GM19397 (cell line): ENCODE measurements around the gene STAC2.
A peak's percentile ranks its signal among the peaks of the same experiment; 100 is the strongest.

Experiments
- ATAC-seq: cut with Tn5 transposase; IDR thresholded peaks from one replicate; pipeline ENCODE4 v1.9.1; 2021; ENCODE audit warnings: mild to moderate bottlenecking, moderate library complexity; ENCODE audit not compliant: unreplicated experiment

Gene STAC2

DNA sequence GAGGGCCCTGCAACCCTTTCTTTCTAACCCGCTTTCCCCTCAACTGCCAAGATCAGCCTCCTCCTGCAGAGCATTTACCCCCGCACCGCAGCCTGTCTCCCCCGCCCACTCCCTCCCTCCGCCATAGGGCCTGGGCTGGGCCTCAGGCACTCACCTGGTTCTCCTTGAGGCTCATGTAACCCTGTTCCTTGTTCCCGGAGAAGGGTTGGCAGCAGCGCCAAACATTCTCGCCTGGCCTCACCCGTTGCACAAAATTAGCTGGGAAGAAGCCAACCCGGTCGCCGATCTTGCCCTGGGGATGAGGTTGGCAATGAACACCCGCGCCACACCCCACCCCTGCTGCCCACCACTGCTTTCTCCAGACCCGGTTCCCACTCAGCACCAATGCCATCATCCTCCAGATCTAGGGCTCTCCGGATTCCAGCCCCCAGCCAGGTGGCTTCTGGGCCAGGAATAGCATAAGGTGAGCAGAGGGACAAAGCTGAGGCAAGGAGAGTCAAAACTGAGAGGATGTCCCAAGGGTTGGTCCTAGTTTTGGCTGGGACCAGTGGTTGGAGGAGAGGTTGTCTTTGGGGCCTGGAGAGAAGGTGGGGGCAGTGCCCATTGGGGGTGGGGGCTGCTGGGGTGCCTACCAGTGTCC, 12.8 kb downstream of the STAC2 start:
- ATAC-seq: no peak

DNA sequence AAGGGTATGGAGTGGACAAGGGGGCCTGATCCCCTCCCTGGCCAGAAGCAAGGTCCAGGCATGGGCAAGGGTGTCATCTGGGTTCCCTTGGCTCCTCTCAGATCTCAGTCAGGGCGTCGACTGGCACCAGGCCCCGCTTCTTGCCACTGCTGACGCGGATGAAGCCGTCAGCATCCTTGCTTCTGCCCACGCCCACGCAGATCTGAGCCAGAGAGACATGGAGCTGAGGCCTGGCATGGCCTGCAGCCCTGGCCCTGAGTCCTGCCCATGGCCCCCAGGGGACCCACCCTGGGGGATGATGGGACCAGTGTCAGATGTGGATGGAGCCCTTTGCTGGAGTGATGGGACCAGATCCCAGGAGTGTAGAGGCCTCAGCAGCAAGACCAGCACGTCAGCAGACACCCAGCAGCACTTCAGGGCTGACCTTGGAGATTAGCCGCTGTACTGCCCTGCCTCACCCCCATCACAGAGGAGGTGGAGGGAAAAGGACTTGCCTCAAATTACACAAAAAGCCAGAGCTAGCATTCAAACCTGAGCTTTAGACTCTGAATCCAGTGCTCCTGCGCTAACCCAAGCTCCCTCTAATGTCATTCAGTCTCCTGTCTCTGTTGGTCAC, 13.4 kb downstream of the STAC2 start:
- no peak for ATAC-seq

DNA sequence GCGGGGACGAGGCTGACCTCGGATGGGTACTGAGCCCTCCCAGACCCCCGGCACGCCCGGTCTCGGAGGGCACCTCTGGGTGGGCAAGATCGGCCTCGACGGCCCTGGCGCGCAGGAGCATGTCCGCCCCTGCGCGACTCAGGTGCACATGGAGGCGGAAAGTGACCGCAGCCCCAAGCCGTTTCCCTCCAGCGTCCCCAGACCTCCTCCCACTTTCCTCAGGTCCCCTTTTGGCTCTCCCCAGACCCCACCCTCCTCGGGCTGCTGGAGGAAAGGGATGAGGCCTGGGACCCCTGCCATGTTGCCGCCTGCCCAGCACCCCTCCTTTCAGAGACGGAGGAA, 15.7 kb downstream of the STAC2 start:
- no peak for ATAC-seq

DNA sequence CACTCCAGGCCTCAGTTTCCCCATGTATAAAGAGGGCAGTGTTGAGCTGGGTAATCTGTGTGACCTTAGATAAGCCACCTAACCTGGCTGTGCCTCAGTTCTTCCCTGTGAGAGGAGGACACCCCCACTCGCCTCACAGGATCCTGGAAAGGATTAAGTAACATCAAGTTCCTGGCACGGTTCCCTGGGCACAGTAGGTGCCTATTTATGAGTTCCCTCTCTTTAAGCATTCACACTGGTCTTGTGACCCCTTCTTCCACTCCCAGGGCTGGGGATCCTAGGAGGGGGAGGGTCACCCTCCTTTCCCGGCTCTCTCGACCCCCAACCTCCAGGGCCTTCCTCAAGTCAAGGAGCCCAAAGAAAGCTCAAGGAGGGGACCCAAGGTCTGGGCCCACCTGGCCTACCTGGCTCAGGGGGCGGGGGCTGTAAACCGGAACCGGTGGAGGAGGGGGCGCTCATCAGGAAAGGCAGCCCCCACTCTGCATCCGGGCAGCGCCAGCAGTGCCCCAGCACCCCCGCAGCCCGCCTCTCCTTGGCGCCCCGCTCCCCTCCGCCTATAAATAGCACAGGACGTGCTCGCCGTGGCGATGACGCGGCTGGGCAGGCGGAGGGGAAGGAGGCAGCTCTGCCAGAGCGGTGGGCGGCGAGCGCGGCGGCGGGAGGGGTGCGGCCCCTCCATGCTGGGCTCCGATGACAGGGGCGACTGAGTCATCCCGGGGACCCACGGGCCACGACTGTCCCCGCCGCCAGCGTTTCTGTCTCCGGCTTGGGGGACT, 16.2 kb downstream of the STAC2 start:
- ATAC-seq: no peak

DNA sequence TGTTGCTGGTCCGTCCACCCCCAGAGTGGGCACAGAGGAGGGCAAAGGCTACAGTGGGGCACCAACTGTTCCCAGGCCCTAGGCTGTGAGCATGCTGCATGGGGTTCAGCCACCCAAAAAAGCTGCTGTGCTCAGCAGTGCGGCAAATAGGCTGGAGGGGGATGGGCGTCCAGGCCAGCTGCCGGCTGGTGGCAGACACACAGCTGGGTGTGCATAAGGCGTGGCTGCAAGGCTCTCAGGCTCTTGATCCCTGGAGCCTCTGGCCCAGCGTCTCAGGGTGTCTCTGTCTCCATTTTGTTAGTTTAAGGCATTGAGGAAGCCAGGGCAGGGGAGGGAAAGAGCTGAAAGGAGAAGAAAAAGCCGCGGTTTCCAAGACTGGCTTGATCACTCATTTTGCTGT, 16.9 kb downstream of the STAC2 start:
- ATAC-seq: peak; percentile 63

DNA sequence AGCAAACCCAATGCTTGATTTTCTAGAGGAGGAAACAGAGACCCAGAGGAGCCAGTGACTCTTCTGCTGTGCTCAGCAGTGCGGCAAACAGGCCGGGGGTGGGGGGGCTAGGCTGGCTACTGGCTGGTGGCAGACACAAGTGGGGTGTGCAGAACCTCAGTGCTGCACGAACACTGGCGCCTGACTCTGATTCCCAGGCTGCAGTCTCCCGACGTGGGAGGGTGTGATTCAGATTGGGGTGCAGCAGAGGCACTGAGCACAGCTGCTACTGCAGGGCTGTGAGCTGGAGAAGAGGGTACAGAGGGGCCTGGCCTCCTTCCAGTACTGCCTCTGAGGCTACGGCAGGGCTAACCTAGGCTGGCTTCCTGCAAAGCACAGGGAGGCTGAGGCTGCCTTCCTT, 17.6 kb downstream of the STAC2 start:
- ATAC-seq: no peak

DNA sequence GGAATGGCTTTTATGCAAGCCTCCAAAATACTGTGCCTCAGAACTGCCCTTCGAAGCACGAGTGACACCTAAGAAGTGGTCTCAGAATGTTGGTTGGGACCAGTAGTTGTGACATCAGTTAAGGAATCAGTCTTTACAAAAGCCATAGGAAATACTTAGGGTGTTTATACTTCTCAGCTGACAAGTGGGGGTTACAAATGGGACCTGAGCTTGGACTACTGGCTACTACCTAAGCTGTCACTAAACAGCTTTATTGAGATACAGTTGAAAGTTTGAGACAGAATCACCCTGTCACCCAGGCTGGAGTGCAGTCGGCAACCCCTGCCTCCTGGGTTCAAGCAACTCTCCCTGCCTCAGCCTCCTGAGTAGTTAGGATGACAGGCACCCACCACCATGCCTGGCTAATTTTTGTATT, 20.6 kb downstream of the STAC2 start:
- no peak for ATAC-seq

DNA sequence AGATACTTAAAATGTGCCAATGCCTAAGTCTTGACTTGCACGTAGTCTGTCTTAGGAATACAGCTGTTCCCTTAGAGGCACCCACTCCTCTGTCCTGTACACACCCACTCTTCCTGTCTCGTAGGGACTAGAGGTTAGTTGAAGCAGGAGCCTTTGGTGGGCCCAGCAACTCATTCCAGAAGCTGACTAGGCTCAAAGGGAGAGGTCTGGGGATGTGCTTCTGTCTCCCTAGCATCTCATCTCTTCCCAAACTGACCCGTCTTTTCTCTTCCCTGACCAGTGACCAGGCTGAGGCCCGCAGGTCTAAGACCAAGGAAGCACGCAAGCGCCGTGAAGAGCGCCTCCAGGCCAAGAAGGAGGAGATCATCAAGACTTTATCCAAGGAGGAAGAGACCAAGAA, 21.5 kb downstream of the STAC2 start:
- no peak for ATAC-seq

DNA sequence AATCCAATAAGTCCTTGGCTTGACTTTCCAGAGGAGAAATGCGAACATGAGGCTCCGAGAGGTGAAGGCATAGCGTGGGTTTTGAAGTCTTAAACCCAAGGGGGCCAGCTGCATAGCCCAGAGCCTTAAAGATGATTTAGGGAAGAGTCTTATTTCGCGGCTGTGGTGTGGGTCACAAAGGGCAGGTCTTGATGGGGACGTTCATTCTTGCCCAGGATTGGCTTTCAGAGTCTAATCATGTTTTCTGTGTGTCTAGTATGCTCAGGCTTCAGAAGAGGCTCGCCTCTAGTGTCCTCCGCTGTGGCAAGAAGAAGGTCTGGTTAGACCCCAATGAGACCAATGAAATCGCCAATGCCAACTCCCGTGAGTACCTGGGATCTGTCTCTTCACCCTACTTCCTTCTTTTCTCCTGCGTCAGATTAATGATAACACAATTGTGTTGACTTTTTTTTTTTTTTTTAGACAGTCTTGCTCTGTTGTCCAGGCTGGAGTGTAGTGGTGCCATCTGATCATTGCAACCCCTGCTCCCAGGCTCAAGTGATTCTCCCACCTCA, 24.7 kb downstream of the STAC2 start:
- no peak for ATAC-seq

DNA sequence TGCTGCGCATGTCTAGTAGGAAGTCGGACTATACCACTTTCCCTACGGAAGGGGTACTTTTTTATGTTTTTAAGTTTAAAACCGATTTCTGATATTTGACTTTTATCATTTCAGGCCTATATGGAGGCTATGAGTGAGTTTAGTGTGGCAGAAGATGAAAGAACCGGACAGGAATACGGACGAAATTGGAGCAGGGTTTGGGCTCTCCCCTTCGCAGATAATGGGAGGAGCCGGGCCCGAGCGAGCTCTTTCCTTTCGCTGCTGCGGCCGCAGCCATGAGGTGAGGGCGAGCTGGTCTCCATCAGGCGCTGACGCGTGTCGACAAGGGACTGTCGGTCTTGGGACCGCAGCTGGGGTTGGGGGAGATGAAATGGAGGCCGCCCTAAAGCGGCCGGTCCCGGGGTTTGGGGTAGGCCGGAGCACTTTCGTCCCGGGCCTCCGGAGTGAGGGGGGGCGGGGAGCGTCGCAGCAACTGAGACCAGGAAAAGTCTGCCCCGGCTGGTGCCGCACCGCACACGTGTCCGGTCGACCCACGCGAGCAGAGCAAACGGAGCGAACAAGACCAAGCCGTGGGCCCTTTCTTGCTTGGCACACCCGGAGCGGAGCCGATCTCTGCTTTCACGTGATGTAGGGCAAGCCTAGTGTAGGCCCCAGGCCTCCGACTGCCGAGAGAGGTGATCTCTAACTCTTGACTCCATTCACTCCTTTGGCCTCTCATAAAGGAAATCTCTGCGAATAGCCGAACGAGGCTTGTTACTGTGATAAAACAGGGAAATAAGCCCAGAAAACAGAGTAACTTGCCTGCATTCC, 25.5 kb downstream of the STAC2 start, which contains the start of gene RPL19:
TSS of gene RPL19 (plus strand) at position 214 of the 810 bp plus-strand sequence. CDS start at position 276, 62 bp downstream.
- peak; percentile 71 for ATAC-seq

DNA sequence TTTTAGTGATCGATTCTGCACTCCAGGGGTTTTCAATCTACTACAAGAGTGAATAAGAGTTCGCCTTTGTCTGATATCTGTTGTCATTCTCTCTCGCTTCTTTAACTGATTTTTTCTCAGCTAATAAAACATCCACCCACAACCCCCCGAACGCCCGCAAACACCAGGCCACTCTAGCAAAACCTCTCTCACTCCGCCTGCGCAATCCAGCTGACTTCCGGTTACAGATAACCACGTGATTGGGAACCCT, 26.0 kb downstream of the STAC2 start:
- peak; percentile 53 for ATAC-seq

DNA sequence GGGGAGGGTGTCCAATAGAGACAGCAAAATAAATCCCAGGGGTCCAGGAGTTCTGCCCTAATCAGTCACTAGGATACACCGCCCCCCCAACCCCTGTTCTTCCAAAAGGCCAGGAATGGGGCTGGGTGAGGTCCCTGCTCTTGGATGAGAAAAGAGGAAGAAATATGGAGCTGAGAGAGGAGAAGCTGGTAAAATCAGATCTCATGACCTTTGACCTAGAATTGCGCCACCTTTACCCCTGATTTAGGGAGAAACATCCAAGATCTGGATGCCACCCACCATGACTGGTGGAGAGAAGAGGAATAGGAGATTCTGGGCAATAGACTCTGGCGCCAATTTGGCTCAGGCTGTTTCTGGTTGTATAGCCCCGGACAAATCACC, 27.6 kb downstream of the STAC2 start:
- no peak for ATAC-seq

DNA sequence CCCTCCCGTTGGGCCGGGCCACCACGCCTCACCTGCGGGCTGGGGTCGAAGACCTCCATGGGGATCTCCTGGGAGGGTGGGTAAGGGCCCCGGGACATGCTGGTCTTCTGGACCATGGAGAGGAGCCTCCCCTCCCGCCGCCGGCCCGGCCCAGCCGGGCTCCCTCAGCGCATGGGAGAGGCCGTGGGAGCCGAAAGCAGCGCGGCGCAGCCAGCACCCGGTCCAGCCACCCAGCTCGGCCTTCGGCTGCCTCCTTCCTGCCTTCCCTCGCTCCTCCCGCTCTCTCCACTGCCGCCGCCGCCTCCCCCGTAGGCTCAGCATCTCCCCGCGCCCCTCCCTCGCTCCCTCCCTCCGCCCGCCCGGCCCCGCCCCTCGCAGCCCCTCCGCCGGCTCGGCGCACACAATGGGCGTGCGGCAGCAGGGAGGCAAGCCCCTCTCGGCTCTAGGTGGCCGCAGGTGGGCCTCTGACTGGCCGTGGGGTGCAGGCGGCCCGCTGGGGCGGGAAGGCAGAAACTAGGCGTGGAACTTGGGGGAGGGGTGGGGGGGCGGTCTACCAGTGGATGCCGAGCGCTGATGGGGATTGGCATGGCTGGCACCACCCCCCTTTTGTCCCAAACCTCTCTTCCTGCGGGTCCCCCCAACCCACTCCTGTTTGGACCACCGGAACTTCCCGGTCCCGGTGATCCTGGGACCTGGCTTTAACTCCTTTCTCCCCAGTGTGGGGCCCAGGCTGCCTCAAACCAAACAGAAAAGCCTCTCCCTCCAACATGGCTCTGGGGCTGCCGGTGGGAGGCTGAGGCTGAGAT, 28.2 kb downstream of the STAC2 start, which contains the start of gene CACNB1:
TSS of gene CACNB1 (minus strand) at position 290 of the 806 bp plus-strand sequence. CDS start at position 116, 174 bp downstream.
- no peak for ATAC-seq

DNA sequence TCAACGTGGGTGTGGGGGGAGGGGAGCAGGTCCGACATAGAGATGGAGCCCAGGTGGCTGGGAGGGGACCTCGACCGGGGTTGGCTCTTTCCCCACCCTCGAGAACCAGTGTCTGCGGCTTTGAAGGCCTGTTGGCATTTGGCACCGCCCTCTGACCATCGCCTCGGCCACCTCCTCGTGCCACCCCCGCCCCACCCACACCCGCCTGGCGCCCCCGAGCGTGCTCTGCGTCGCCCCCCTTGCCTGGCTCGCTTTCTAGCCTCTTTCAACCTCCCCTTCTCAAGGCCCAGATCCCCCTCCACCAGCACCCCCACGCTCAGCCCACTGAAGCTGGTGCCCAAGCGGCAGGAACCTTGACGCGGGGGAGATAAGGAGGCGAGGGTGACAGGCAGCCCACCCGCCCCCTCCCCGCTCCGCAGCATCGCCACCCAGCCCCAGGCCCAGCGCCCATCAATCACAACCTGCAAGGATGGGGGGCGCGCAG, 28.9 kb downstream of the STAC2 start:
- no peak for ATAC-seq

DNA sequence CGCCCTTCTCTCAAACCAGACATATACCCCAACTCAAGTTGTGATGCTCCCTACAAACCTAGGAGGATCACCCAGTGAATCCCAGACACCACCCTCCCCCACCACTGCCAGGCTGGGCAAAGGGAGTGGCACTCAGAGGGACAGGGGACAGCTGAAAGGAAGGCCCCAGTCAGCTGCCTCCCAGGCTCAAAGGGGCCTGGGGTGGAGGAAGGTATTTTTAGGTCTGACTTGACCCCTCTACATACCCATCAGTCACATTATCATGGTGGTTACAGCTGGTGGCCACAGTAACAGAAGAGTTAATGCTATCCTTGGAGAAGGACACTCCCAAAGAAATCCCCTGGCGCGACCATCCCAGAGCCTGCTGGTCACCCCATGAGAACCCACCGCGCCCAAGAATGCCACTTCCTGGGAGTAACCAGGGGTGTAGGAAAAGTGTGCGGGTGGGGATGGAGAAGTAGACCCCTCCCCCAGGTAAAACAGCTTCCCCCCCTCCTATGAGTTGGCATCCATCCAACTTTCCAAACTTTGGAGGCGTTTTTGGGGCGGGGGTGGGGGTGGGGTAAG, 29.4 kb downstream of the STAC2 start:
- ATAC-seq: no peak

DNA sequence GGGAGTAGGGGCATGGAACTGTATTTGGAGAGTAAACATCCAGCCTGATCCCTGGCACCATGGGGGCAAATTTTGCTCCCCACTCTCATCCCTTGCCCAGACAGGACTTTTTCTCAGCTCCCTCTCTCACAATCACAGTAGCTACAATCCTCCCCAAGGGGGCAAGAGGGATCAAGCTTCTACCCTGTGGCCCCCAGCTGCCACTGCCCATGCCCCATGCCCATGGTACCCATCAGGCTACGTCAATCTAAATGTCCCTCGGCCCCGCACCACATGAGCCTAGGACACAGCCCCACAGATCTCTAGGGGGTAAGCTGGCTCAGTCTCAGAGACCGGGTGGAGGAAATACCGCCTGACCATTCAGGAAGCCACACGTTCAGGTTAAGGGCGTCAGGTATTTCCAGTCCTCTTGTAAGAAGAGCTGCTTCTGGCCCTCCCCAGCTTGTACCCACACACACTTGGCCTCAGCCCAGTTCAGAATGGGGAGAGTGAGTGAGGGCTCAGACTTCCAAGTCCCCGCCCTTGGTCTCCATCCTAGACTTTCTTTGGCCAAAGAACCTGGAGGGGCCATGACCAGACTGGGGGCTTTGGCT, 30.1 kb downstream of the STAC2 start:
- ATAC-seq: no peak

DNA sequence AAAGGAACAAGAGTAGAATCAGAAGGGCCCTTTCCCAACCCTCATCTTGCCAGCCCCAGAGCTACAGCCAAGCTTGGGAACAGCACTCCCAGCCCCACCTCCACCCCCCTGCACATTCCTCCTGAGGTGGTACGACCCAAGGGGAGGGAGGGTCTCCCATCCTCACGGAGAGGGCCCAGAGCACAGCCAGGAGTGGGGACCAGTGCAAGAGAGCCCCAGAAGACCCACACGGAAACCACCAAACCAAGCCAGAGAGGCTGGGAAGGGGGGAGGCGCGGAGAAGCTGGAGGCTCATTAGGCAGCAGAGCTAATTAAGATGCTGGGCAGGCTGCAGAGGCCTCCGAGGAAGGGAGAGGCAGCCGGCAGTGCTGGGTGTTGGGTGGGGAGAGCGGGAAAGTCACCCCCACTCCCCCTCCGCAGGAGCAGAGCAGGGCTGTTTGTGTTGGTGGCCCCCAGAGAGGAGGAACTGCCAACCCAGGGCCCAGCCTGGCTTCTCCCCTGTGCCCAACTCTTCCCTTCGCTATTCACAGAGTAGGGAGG, 30.7 kb downstream of the STAC2 start:
- no peak for ATAC-seq

DNA sequence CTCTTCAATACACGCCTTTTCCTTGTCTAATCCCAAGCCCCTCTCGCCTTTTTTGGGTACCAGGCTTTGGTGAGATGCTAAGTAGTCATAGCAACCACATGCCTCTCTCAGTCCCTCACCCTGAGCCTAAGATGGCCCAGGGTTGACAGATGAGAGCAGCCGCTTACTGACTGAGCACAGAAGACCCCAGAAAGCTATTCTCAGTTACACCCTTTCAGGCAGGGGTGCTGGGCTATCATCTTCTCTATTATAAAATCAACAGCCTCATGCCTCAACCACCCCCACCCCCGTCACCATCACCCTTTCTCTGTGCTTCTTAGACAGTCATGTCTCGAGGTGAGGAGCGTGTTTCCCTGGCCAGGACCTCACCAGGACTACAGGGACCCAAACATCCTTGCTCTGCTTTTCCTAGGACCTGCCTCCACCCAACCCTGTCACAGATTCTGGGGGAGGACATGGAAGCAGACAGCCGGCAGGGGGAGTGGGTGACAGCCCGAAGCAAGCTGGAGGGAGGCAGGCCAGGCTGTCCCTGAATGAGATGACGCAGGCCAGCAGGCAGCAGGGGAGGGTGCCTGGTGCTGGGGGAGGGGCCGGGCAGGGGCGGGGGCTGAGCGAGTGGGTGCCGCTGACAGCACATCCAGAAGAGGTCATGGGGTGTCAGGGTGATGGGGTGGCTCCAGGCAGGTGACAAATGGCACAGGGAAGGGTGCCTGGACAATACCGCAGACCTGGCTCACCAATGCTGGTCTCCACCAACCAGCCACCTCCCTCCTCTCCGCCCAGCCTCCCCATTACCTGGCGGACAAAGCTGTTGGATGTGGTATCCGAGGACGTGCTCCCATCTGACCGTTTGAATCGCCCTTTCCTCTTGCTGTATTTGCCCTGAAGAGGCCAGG, 31.4 kb downstream of the STAC2 start:
- ATAC-seq: no peak
